ENCODE data around the gene SLC1A7. TPM values are rescaled to one million over a fixed set of nuclear protein-coding genes. Genes with fewer than 3 reads are reported as not detected.

Gene SLC1A7
- polyA plus RNA-seq, 1 donor (not counting 4 experiments of a cell fraction or from before 2014, with no cell fraction given) = not detected

DNA sequence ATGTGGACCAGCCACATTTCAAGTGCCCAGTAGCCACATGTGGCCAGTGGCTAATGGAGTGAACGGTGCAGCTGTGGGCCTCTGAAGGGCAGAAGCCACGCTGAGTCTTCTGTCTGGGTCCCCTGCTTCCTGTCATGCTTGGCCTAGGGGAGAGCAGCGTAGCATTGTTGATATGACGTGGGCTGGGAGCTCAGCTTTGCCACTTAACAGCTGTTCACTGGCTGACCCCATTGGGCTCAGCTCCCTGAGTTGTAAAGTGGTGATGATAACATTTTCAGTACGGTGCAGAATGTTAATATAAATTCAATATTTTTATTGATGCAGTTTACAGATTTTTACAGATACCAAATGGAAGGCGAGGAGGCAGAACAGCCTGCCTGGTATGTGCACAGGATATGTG, 76.0 kb downstream of the SLC1A7 start:
- H3K79me2 ChIP-seq (ENCODE audit: control insufficient read depth, insufficient read depth, low read length) = no peaks in the 10 kb centered on the region
- no peaks in the 10 kb centered on the region for H3K9me1 ChIP-seq (ENCODE audit: control insufficient read depth, extremely low read depth, insufficient read depth, low read length)
- TF ChIP-seq, protein P1, sequence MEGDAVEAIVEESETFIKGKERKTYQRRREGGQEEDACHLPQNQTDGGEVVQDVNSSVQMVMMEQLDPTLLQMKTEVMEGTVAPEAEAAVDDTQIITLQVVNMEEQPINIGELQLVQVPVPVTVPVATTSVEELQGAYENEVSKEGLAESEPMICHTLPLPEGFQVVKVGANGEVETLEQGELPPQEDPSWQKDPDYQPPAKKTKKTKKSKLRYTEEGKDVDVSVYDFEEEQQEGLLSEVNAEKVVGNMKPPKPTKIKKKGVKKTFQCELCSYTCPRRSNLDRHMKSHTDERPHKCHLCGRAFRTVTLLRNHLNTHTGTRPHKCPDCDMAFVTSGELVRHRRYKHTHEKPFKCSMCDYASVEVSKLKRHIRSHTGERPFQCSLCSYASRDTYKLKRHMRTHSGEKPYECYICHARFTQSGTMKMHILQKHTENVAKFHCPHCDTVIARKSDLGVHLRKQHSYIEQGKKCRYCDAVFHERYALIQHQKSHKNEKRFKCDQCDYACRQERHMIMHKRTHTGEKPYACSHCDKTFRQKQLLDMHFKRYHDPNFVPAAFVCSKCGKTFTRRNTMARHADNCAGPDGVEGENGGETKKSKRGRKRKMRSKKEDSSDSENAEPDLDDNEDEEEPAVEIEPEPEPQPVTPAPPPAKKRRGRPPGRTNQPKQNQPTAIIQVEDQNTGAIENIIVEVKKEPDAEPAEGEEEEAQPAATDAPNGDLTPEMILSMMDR (optimal IDR thresholded peaks at IDR 0.05 in 1 of 3, IDR thresholded peaks at IDR 0.05 in 1 of 3, conservative IDR thresholded peaks at IDR 0.05 in 1 of 3; ENCODE audit: extremely low read depth in 1 of 3, insufficient read depth in 2 of 3, low read length in 3 of 3) = no peak
- TF ChIP-seq EZH2 (IDR thresholded peaks at IDR 0.05; ENCODE audit: low read length) = no peak
- H4K20me1 ChIP-seq (ENCODE audit: control insufficient read depth, extremely low read depth, insufficient read depth, low read length) = no peaks in the 10 kb centered on the region
- H3K4me3 ChIP-seq (ENCODE audit: control insufficient read depth in 2 of 3, extremely low read depth in 1 of 3, insufficient read depth in 2 of 3, low read depth in 1 of 3, low read length in 3 of 3) = no peak overlapping the region
- FAIRE-seq = no peak
- no peaks in the 10 kb centered on the region for H3K4me1 ChIP-seq (ENCODE audit: control insufficient read depth, extremely low read depth, insufficient read depth, low read length)
- no peak overlapping the region for H3K4me2 ChIP-seq (ENCODE audit: control insufficient read depth, extremely low read depth, insufficient read depth, low read depth, low read length)
- H2AFZ ChIP-seq (ENCODE audit: control insufficient read depth, low read length) = no peak overlapping the region
- H3K36me3 ChIP-seq (ENCODE audit: control insufficient read depth in 2 of 2, extremely low read depth in 1 of 2, insufficient read depth in 2 of 2, low read length in 2 of 2) = no peaks in the 10 kb centered on the region
- no peaks in the 10 kb centered on the region for H3K9me3 ChIP-seq (ENCODE audit: control insufficient read depth, low read depth, low read length)
- DNase-seq (ENCODE audit: low read depth, low spot score) = no peak
- H3K27me3 ChIP-seq (ENCODE audit: control insufficient read depth, extremely low read depth, insufficient read depth, low read length) = peaks cover 35% of the 10 kb centered on the region
- no peak overlapping the region for H3K9ac ChIP-seq (ENCODE audit: control insufficient read depth, extremely low read depth, insufficient read depth, low read length)
- dilution Hi-C loops (cut with MboI; ENCODE audit: extremely low pct_ligation_motif_present, low sequenced_read_pairs) = no loop called here
- H3K27ac ChIP-seq (ENCODE audit: control insufficient read depth, insufficient read depth, low read length) = no peak overlapping the region

DNA sequence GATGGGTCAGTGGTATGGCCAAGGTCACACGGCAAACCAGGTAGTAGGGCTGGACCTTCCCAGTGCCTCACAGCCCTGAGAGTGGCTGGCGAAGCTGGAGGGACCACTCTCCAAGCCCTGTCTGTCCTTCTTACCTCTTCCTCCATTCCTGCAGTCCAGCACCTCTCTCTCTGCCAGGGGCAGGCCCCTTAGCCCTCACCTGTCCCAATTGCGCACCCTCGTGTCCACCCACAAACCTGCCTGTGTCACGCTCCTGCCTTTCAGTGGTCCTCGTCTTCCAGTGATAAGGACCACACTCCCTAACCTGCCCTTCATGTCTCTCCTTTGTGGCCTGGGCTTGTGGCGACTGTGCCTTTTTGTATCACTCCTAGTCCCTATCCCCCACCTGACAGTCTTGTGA, 77.0 kb downstream of the SLC1A7 start:
- dilution Hi-C loops (cut with MboI; ENCODE audit: extremely low pct_ligation_motif_present, low sequenced_read_pairs) = no loop called here
- H3K9me3 ChIP-seq (ENCODE audit: control insufficient read depth, low read depth, low read length) = no peaks in the 10 kb centered on the region

More for the DNA sequence above, 77.0 kb downstream of the SLC1A7 start:
- no peak for FAIRE-seq
- no peak overlapping the region for H3K27ac ChIP-seq (ENCODE audit: control insufficient read depth, insufficient read depth, low read length)
- no peak overlapping the region for H3K4me3 ChIP-seq (ENCODE audit: control insufficient read depth in 2 of 3, extremely low read depth in 1 of 3, insufficient read depth in 2 of 3, low read depth in 1 of 3, low read length in 3 of 3)
- no peaks in the 10 kb centered on the region for H4K20me1 ChIP-seq (ENCODE audit: control insufficient read depth, extremely low read depth, insufficient read depth, low read length)
- H2AFZ ChIP-seq (ENCODE audit: control insufficient read depth, low read length) = no peak overlapping the region
- no peak for DNase-seq (ENCODE audit: low read depth, low spot score)
- no peak for TF ChIP-seq EZH2 (IDR thresholded peaks at IDR 0.05; ENCODE audit: low read length)
- TF ChIP-seq, protein P1 (optimal IDR thresholded peaks at IDR 0.05 in 1 of 3, IDR thresholded peaks at IDR 0.05 in 1 of 3, conservative IDR thresholded peaks at IDR 0.05 in 1 of 3; ENCODE audit: extremely low read depth in 1 of 3, insufficient read depth in 2 of 3, low read length in 3 of 3) = no peak
- no peak overlapping the region for H3K4me2 ChIP-seq (ENCODE audit: control insufficient read depth, extremely low read depth, insufficient read depth, low read depth, low read length)
- H3K36me3 ChIP-seq (ENCODE audit: control insufficient read depth in 2 of 2, extremely low read depth in 1 of 2, insufficient read depth in 2 of 2, low read length in 2 of 2) = no peaks in the 10 kb centered on the region
- H3K27me3 ChIP-seq (ENCODE audit: control insufficient read depth, extremely low read depth, insufficient read depth, low read length) = peaks cover 46% of the 10 kb centered on the region
- H3K9me1 ChIP-seq (ENCODE audit: control insufficient read depth, extremely low read depth, insufficient read depth, low read length) = no peaks in the 10 kb centered on the region
- no peaks in the 10 kb centered on the region for H3K79me2 ChIP-seq (ENCODE audit: control insufficient read depth, insufficient read depth, low read length)
- H3K4me1 ChIP-seq (ENCODE audit: control insufficient read depth, extremely low read depth, insufficient read depth, low read length) = no peaks in the 10 kb centered on the region
- H3K9ac ChIP-seq (ENCODE audit: control insufficient read depth, extremely low read depth, insufficient read depth, low read length) = no peak overlapping the region

All from keratinocyte (primary cell).